AG09319 (cell line): ENCODE measurements around the gene OR8B8.

Experiments used
- DNase-seq: peaks from one replicate; pipeline ENCODE4 v3.0.0-alpha.2; 2010; ENCODE audit warnings: low read depth; ENCODE audit errors: extremely low read depth
- CTCF ChIP-seq: IDR thresholded peaks from 2 replicates; pipeline ENCODE4 v1.5.1; 2011; ENCODE audit warnings: low read depth, mild to moderate bottlenecking, inconsistent platforms, low read length, moderate library complexity

The OR8B8 gene

GRCh38 chr11:124441519-124441918 is 4.0 kb downstream of the OR8B8 start:
- DNase-seq = no peak

GRCh38 chr11:124441081-124441480 is 4.4 kb downstream of the OR8B8 start:
- TF ChIP-seq CTCF = no peak
- DNase-seq = no peak

More at GRCh38 chr11:124441519-124441918, 4.0 kb downstream of the OR8B8 start:
- TF ChIP-seq CTCF = no peak

GRCh38 chr11:124440608-124441007 is 4.9 kb downstream of the OR8B8 start:
- no peak for DNase-seq
- no peak for TF ChIP-seq CTCF

- TF ChIP-seq CTCF = no peak
- no peak for DNase-seq
These were observed 10.8 kb downstream of the OR8B8 start for GRCh38 chr11:124434699-124435098.

- no peak for DNase-seq
- TF ChIP-seq CTCF = no peak
These were observed 15.9 kb downstream of the OR8B8 start for GRCh38 chr11:124429599-124429998.

GRCh38 chr11:124424384-124424921 is 21.0 kb downstream of the OR8B8 start, which contains the start of gene OR8B4:
TSS of gene OR8B4 (minus strand) at chr11:124424871. CDS start at chr11:124424871, 0 bp downstream.
- no peak for TF ChIP-seq CTCF
- no peak for DNase-seq

GRCh38 chr11:124421043-124421442 is 24.5 kb downstream of the OR8B8 start:
- no peak for TF ChIP-seq CTCF
- no peak for DNase-seq
